DOHH2 (cell line): Measurements from ENCODE around the gene IFITM1.

Experiments
- CTCF ChIP-seq: fragments of 200-600 bp; sonication (generic); IDR thresholded peaks from one replicate; pipeline ENCODE4 v1.5.1; 2014; ENCODE audit warnings: antibody characterized with exemption, mild to moderate bottlenecking, low read depth, low read length; ENCODE audit not compliant: poor library complexity, severe bottlenecking
- EZH2phosphoT487 ChIP-seq: fragments of 200-600 bp; sonication (generic); IDR thresholded peaks from 2 replicates; pipeline ENCODE4 v1.6.1; 2017; ENCODE audit warnings: borderline replicate concordance, mild to moderate bottlenecking, antibody characterized with exemption, low read length, moderate library complexity, mixed read lengths

GRCh38 chr11:306645-307371 lies 7.0 kb upstream of the IFITM1 start:
- TF ChIP-seq CTCF, result no peak
- TF ChIP-seq EZH2phosphoT487, result no peak
